SH-SY5Y (cell line): Measurements from ENCODE around the gene PIAS3.

Source experiments
- GATA2 ChIP-seq: IDR thresholded peaks from 2 replicates; pipeline ENCODE4 v1.6.1; 2011; ENCODE audit warnings: mild to moderate bottlenecking, low read depth, low read length
- GATA3 ChIP-seq: IDR thresholded peaks from 2 replicates; pipeline ENCODE4 v1.6.1; 2011; ENCODE audit warnings: low read depth, mild to moderate bottlenecking, low read length, moderate library complexity

PIAS3 gene

DNA sequence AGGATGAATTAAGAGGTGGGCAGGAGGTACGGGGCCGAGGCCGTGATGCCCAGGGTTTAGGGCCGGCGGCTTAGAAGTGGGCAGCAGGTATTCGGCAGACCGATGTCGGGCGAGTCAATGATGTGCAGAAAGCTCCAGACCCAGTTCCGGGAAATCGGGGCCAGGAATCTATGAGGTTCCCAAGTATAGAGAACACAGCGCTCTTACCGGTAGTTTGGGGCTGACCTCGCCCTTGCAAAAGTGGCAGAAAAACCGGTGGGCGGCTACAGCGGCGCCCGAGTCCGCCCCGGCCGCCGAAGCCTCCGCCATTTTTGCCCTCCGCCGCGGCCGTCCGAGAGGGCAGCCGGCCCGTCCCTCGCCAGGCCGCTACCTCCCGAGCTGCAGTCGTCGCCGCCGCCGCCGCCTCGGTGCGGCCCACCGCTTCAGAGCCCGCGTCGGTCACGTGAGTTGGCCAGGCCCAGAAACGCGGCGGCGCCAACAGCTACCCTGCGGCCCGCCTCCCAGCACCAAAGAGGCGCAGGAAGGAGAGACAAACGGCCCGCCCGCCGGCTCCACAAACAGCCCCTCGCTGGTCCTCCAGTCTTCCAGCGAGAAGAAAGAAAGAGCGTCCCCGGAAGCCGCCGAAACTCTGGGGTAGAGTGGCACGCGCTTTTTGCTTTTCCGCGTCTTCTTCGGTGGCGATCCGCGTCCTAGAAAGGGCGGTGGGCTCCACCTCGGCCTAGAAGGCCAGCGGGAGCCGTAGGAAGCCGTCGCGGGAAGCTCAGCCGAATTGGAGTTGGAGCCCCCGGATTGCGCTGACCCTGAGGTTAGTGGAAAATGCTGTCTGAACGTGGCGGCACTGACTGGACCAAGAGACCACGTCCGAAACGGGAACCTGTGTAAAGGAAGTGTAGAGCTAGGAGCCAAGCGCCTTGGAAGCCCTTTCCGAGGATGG is 35.0 kb downstream of the PIAS3 start, which contains the start of the genes POLR3C and RNF115:
Gene POLR3C, plus strand, starts transcription at position 636 of the 934 bp plus-strand sequence. CDS start 1,577 bp downstream, outside the sequence.
Gene RNF115, minus strand, starts transcription at position 531 of the 934 bp plus-strand sequence. Its CDS starts 222 bp downstream, at position 309.
- no peak for TF ChIP-seq GATA3
- no peak; the same call in 1 of the 2 replicates for TF ChIP-seq GATA2

DNA sequence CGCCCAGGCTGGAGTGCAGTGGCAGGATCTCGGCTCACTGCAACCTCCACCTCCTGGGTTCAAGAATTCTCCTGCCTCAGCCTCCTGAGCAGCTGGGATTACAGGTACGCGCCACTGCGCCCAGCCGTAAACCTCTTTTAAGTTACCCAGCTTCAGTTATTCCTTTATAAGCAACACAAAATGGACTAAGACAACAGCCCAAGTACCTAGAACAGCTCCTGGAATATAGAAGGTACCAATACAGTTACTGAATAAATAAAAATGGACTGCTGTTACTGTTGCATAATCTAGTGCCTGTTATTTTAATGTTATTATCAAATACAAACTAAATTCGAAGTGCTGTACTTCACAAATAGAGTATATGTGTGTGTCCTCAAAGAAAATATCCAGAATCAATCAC is 52.0 kb downstream of the PIAS3 start:
- TF ChIP-seq GATA2 = no peak
- TF ChIP-seq GATA3 = no peak

DNA sequence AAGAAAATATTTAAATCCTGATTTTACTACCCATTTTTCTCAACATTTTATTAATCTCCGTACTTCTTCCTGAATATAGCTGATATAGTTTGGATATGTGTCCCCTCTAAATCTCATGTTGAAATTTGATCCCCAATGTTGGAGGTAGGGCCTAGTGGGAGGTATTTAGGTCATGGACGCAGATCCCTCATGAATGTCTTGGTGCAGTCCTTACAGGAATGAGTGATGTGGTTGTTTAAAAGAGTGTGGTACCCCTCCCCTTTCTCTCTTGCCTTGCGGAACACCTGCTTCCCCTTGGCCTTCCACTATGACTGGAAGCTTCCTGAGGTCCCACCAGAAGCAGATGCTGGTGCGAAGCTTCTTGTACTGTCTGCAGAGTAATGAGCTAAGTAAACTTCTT is 52.5 kb downstream of the PIAS3 start:
- no peak for TF ChIP-seq GATA2
- TF ChIP-seq GATA3 = no peak

DNA sequence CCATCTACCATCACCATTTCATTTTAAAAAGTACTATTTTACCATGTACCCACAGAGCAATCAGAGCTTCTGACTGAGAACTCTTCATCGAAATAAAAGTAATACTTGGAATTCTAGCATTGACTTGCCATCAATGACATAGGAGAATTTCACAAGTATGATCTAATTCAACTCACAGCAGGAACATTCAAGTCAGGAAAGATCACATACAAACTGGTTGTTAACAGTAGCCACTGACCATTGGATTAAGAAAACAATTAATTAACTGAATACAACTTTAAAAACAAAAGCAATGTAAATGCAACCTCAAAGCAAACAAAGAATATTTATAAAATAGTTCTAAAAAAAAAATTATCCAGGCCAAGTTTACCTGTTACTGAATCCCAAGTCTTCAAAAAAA is 53.8 kb downstream of the PIAS3 start:
- TF ChIP-seq GATA2 (no peak), GATA3 (no peak)

DNA sequence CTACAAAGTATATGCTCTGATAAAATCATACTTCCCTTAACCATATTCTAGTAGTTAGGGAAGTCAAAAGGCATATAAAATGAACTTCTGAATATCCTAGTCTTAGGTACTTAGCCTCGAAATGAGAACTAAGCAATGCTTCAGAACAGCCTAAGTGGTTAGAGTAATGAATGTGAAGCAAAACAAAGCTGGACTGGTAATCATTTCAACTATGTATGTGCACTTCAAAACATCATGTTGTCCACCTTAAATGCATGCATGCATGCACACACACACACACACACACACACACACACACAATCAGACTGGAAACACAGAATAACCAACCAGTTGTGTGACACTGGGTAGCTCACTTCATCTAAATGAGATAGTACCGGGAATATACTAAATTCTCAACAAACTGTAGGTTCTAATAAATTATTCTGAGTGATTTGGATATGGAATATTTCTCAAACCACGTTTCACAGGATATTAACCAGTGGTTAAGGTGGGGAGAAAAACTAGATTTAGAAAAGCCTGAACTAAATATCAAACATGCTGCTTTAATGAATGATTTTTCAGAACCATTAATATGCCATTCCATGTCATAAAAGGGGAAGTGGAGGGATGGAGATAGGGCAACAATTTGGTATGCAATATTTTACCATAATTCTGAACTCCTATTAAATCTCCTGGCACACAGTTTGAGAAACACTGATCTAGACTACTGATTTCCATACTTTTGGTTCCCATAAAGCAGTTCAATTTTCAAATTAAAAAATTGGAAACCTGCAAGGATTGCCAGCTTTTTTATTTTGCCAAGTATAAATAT is 54.4 kb downstream of the PIAS3 start:
- TF ChIP-seq GATA3 (no peak), GATA2 (no peak)

DNA sequence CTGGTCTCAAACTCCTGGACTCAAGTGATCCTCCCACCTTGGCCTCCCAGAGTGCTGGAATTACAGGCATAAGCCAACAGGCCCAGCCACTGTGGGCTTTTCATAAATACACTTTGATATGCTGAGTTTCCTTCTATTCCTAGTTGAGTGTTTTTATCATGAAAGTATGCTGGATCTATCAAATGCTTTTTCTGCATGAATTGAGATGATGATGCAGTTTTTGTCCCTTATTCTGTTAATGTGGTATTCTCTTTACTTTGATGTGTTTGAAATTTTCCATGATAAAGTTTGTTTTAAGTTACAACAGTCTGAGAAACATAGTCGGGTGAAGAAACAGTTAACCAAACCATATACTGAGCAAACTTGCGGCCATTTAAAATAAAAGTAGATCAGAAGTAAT is 59.1 kb downstream of the PIAS3 start:
- TF ChIP-seq GATA2 (no peak), GATA3 (no peak)
